ENCODE data around the gene EFNB3. TPM values are rescaled to one million over a fixed set of nuclear protein-coding genes. Genes with fewer than 3 reads are reported as not detected.

Gene EFNB3
- total RNA-seq, 1 donor from 2014 or later: 0.53 TPM

DNA sequence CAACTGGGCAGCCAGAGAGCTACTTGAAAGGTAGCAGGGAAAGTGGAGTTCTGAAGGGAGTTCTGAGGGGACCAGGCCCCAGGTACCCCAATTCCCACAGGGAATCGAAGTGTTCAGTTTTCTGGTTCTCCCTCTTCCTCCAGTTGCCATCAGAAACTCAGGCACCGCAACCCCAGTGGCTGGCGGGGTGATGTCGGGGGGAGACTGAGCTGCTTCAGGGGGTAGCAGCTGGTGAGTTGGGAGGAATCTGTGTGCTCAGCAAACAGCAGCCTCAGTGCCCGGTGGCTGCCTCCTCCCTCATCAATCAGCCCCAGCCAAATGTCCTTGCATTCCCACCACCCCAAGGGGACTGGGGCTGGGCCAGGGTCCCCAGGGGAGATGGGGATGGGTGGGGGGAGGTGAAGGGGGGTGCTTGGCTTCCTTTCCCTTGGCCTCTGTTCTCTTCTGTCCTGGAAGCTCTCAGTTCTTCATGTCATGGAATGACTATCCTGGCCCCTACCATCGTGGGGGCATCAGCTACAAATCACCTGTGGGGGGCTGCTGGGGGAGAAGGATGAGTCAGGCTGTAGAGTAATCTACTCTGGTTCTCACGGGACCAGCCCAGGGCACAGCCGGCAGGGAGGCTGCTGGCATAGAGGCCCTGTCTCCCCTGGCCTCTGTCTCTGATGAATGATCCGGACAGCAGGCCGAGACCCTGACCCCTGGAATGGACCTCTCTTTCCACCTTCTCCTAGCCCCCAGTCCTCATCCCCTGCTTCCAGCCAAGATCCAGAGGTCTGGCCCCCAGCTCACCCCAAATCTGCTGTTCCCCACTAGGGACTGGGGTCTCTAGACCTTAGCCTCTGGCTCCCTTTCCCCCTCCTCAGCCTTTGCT lies 10.0 kb downstream of the EFNB3 start:
- DNase-seq (ENCODE audit: low spot score) (no peak), ATAC-seq (no peak)
- intact Hi-C loops (cut with DNase I): no loop called here

DNA sequence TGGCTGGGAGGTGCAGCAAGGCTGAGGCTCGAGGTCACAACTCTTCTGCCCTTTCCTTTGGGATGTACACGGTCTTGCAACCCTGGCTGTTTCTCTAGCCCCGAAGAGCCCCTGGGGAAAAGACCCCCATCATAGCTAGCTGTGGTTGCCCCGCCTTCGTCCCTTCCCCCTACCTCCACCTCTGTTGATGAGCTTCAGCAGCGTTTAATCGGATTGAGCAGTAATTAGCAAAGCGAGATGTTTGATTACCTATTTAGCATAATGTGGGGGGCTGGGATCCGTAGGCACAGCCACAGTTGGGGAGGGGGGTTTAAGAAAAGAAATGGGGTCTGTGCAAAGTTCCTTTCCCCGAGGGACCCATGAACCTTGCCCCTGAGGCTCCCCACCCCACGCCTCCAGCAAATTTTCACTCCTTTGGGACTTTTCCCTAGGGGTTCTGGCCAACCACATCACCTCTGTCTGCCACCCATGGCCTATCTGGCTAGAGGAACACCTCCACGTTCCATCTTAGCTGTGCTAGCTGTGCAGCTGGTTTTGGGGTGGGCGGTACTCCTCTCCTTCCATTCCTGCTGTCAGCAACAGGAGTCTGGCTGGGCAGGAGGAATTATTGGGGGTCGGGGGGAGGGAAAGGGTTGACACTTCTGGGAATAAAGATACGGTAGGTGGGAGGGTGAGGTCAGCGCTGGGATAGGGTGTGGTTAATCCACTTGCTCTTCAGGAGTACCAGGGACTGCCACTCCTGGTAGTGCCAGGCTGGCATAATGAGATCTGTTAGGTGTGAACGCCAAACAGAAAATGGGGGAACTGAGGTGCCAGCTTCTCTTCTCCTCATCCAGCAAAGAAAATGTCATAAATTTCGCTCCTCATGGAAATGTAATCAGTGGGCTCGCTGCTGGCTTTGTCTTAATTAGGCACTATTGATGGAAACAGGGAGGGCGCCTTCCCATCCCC lies 11.2 kb downstream of the EFNB3 start:
- no peak for DNase-seq (ENCODE audit: low spot score)
- intact Hi-C loops (cut with DNase I): no loop called here
- no peak for ATAC-seq

DNA sequence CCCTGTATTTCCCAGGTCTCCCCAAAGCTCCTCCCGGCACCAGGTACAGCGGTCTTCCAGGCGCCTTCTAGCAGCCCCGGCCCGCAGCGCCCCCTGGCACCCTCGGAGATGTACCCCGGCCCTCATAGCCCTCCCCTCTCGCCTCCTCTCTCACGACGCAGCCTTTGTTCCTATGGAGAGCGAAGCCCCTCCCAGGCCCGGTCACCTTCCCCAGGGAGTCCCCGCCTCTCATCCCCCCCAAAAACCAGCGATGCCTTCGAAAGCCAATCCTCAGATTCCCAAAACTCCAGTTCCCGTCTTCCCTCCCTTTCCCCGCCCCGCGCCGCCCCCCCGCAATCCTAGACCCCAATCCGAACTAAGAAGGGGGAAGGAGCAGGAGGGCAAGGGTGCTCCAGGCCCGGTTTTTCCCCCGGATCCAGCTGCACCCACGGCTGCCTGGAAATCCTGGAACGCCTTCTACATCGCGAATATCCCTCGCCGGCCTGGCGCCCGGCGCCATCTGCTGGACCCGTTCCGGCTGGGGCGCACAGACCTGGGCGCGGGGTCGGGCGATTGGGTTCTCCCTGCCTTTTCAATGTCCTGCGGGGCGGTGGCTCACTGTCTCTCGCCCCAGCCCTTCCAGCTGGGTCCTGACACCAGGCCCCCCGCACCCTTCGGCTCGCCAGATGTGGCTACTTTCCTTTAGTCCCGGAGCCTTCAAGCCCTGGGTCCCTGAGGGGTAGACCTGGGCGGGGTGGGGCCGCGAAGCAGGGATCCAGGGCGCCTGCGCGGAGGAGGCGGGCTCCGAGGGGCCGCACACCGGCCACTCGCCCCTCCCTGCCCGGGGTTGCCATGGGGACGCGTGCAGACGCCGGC lies 12.1 kb downstream of the EFNB3 start, which contains the start of gene DNAH2:
Gene DNAH2 (plus strand): TSS at position 844 of the 855 bp plus-strand sequence. CDS start 1,991 bp downstream, outside the sequence.
- DNase-seq (ENCODE audit: low spot score): peak; percentile 80
- ATAC-seq: peak; percentile 84
- intact Hi-C loops (cut with DNase I): no loop called here

DNA sequence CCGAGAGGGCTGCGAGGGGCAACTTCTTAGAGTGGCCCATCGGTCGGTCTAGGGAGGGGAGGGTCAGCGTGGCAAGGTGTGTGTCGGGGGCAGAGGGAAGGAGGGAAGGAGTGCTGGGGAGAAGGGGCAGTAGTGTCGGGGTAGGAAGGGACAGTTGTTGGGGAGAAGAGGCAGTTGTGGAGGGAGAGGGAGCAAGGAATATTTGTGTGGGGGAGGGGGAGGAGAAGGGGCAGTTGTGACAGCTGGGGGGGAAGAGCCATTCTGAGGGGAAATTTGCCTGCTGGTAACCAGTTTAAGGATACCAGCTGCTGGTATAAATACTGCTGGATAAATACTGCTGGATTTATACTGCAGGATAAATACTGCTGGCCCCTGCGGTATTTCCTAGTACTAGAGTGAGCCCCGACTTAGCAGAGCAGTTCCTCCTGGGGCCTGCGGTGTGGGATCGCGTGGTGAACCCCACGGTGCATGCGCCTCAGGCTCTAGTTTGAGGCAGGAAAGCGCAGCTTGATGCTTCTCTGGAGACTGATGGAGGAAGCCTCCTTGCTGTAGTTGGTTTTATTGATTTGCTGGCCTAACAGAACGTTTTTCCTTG lies 12.9 kb downstream of the EFNB3 start:
- DNase-seq (ENCODE audit: low spot score) (no peak), ATAC-seq (peak; percentile 50)
- intact Hi-C loops (cut with DNase I): no loop called here

DNA sequence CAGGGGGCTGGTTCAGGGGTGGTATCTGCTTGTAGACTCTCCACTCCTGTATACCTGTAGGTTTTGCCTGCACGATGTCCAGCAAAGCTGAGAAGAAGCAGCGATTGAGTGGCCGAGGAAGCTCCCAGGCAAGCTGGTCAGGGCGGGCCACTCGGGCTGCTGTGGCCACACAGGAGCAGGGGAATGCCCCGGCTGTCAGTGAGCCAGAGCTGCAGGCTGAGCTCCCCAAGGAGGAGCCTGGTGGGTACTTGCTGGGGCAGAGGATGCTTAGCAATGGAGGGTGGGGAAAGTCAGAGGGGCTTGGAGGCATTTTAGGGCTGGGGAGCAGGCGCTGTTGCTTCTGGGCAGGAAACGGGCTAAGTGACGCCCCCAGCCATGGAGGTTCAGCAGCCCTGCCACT lies 14.7 kb downstream of the EFNB3 start:
- ATAC-seq: no peak

DNA sequence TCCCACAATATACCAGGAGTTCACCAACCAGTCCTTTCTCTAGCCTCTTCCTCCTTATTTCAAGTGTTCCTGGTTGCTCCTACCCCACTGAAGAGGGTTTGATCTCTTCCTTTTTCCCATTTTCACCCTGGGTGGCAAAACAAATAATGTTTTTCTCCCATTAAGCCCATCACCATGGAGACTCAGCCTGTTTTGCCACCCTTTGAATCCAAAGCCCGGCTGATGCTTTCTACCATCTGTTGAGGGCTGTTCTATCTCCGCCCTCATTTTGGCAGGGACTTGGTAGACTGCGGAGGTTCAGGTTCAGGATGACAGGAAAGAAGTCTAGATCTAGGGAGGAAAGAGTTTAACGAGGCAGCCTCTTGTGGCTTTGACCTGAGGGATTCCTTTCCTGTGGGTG lies 15.1 kb downstream of the EFNB3 start:
- no peak for DNase-seq (ENCODE audit: low spot score)
- intact Hi-C loops (cut with DNase I): no loop called here
- no peak for ATAC-seq

More for the DNA sequence above, 14.7 kb downstream of the EFNB3 start:
- DNase-seq (ENCODE audit: low spot score): no peak
- intact Hi-C loops (cut with DNase I): no loop called here

DNA sequence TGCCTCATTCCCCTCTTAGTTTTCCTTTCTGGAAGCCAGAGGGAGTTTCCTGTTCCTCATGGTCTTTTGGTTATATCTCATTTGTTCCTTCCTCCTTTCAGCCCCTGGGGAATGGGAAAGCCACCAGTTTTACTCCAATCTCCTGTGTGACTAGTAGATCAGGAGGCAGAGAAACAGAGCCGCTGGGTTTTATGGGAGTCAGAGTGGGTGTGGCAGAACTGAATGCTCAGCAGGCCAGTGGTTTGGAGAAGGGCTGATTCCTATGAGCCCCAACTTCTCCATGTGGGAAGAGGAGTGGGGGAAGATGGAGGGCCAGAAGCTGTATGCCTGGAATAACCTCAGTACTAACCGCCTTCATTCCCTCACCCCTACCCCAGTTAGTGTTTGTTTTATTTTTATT lies 16.6 kb downstream of the EFNB3 start:
- DNase-seq (ENCODE audit: low spot score): no peak
- intact Hi-C loops (cut with DNase I): no loop called here
- ATAC-seq: no peak

DNA sequence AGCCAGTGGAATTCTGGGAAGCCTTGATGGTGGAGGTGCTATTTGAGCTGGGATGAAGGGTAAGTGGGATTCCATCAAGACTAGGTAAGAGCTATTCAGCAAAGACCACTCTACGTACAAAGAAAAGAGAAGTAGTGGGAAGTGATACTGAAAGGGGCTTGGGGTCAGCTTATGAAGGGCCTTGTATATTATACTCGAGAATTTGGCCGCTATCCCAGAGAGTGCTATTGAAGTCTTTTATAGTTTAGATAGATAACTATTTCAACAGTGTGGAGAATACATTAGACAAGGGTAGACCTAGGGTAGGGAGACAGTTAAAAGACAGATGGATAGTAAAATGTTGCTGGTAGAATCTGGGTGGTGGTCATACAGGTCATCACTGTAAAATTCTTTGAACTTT lies 22.9 kb downstream of the EFNB3 start:
- DNase-seq (ENCODE audit: low spot score) (no peak), ATAC-seq (no peak)
- intact Hi-C loops (cut with DNase I): no loop called here

DNA sequence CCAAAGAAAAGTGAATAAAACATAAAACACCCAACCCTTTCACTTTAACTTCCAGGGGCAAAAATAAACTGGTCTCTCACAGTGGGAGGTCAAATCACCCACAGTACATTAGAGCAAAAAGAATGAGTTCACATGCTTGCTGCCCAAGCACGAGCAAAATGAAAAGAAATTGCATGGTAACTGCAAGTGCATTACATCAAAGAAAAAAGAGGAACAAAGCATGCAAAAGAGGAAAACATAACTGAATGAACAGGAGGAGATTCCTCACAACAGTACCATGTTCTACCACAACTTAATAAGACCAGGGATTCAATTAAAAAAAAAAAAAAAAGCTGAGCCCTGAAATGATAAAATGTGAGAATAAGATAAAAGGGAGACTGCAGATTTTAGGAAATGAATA lies 24.8 kb downstream of the EFNB3 start:
- ATAC-seq: no peak
- no peak for DNase-seq (ENCODE audit: low spot score)
- intact Hi-C loops (cut with DNase I): no loop called here

DNA sequence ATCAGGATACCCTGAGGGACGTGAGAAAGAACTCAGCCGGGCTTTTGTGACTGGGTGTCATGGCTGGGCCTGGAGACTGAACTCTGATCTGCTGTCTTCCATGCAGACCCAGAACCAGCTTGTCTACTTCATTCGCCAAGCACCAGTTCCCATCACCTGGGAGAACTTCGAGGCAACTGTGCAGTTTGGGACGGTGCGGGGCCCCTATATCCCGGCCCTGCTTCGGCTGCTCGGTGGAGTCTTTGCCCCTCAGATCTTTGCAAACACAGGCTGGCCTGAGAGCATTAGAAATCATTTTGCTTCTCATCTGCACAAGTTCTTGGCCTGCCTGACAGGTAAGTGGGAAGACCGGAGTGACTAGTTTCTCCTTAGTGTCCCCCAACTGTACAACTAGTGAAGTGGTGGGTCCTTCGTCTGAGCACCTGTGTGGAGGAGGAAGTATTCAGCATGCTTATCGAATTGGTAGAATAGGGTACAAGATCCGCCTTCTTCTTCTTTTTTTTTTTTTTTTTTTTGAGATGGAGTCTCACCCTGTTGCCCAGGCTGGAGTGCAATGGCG lies 28.1 kb downstream of the EFNB3 start:
- no peak for DNase-seq (ENCODE audit: low spot score)
- no peak for ATAC-seq
- intact Hi-C loops (cut with DNase I): no loop called here

DNA sequence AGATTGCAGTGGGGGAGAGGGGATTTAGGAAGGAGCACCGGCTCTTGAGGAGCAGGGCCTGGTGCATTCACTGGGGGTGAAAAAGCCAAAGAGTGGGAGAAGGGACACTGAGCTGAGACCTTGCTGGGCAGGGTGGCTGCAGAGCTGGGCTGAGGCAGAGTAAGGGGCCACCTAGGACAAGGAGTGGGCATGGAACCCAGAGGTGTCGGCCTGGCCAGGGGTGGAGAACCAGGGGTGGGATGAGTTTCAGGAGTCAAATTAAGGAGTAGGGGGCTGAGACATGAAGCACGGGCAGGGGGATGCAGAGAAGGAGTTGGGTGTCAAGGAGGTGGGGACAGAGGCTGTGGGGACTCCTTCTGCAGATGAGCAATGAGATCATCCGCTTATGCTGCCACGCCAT lies 32.6 kb downstream of the EFNB3 start:
- DNase-seq (ENCODE audit: low spot score) (no peak), ATAC-seq (no peak)

DNA sequence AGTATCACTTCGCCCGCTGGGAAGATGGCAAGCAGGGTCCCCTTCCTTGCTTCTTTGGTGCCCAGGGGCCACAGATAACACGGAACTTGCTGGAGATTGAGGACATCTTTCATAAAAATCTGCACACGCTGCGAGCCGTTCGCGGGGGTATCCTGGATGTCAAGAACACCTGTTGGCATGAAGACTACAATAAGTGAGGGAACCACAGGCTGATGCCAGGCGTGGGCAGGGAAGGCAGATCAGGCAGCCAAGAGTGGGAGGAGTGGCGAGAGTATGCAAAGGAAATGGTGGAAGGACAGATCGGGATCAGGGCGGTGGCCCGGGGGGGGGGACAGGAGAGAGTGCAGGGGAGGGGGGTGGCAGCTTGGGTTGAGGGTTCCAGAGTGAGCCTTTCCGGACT lies 34.7 kb downstream of the EFNB3 start:
- intact Hi-C loops (cut with DNase I): no loop called here
- no peak for DNase-seq (ENCODE audit: low spot score)
- no peak for ATAC-seq

More for the DNA sequence above, 32.6 kb downstream of the EFNB3 start:
- intact Hi-C loops (cut with DNase I): no loop called here

DNA sequence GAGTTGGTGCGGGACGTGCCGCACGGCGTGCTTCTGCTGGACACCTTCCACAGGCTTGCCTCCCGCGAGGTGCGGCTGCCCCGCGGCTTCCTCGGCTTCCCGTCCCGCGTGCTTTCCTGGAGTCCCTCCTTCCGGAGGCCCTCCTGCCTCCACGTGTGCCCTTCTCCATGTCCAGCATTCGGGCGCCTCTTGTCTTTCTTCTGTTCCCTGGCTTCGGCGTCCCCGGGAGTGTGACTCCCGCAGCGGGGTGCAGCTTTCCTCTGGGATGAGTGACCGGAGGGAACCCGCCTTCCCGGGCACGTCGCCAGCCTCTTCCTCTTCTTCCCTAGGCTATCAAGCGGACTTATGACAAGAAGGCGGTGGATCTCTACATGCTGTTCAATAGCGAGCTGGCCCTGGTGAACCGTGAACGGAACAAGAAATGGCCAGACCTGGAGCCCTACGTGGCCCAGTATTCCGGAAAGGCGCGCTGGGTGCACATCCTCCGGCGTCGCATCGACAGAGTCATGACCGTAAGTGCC lies 35.5 kb downstream of the EFNB3 start:
- intact Hi-C loops (cut with DNase I): no loop called here
- no peak for ATAC-seq
- no peak for DNase-seq (ENCODE audit: low spot score)

DNA sequence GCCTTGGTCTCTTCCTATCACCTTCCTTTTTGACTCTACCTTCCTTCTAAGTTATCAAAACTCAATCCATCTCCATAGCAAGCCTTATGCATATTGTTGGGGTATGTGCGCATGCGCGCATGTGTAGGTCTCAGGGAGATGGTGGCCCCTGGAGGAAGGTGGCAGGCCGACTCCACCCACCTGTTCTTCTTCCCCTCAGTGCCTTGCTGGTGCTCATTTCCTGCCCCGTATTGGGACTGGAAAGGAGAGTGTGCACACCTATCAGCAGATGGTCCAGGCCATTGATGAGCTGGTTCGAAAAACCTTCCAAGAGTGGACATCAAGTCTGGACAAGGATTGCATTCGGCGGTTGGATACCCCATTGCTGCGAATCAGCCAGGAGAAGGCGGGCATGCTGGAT lies 37.7 kb downstream of the EFNB3 start:
- DNase-seq (ENCODE audit: low spot score): no peak
- intact Hi-C loops (cut with DNase I): no loop called here
- ATAC-seq: no peak

DNA sequence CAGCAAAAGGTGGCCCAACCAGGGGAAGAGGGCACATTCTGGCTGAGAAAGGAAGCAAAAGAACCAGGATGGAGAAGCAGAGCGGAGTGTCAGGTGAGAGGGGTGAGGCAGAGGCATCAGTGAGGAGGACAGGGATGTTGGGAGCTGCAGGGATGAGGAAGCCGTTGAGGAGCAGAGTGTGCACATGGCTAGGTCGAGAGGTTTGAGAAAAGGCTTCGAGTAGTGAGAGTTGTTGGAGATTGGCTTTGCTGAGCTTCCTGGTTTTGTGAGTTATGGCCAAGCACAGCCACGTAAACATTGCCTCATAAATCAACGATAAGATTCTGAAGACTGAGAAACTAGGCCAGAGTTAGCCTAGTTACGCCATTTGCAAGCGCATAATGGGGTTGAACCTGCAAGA lies 39.4 kb downstream of the EFNB3 start:
- intact Hi-C loops (cut with DNase I): no loop called here
- ATAC-seq (no peak), DNase-seq (ENCODE audit: low spot score) (no peak)

DNA sequence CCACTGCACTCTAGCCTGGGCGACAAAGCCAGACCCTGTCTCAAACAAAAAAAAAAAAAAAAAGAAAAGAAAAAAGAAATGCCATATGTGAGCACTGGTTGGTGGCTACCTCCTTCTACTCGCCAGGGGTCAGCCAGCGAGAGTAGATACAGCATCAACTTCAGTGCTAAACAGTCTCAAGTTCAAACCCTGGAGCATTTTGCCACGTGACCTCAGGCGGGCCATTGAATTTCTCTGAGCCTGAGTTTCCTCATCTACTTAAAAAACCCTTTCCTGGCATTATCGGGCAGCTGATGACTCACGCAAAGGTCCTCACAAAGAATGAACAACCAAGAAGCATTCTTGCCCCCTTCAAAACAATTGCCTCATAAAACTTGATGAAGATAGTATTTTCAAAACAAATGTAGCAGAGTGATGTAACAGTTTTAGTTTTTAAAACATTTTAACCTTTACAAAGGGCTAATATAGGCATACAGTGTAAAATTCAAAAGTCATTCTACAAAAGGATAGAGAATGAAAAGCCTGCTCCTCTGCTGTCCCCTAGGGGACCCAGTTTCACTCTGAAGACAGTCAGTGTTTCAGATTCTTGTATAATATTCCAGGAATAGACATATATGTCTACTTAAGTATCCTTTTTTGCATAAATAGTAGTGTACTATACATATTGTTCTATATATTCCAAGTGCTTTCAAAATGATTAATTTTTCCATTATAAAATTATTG lies 40.9 kb downstream of the EFNB3 start:
- ATAC-seq (no peak), DNase-seq (ENCODE audit: low spot score) (no peak)
- intact Hi-C loops (cut with DNase I): no loop called here

DNA sequence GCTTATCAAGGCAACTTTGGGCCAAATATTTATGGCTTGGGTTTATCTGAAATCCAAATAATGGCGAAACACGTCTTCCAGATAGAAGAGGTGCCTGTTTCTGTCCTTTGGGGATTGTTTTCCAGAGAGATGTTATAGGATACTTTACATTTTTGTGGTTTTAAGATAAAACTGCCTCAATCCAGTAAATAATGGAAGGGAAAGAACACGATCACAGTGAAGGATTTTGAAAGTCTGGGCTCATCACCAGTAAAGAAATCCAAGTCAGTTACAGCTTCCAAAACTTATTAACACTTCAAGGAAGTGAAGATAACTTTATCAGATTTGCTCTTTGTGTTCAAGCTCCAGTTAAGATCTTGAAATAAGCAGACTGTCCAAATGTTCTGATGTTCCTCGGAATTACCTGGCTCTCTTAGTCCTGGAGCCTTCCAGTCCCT lies 42.7 kb downstream of the EFNB3 start:
- intact Hi-C loops (cut with DNase I): no loop called here
- ATAC-seq (no peak), DNase-seq (ENCODE audit: low spot score) (no peak)
